WTC11 (cell line): Measurements from ENCODE around the gene CHID1. TPM values are rescaled to one million over a fixed set of nuclear protein-coding genes. Genes with fewer than 3 reads are reported as not detected.

Experiments used
- ATAC-seq: fragments of 200-7000 bp; cut with Tn5 transposase; 2 replicates; pipeline ENCODE4 v1.10.0; 2021; ENCODE audit warnings: mild to moderate bottlenecking, moderate library complexity
- CTCF ChIA-PET: fragments of 300-600 bp; sonication (Branson Sonifier 250); formaldehyde crosslinking; loops from one replicate; lab custom pipeline; 2021; ENCODE audit warnings: antibody characterized with exemption; lab: Charles Lee
- POLR2A ChIA-PET: fragments of 350-600 bp; sonication (Branson Sonifier 250); formaldehyde crosslinking; loops from one replicate; lab custom pipeline; 2021; ENCODE audit warnings: antibody characterized with exemption; lab: Charles Lee
- DNase-seq: peaks from one replicate; pipeline ENCODE4 v3.0.0; 2021; ENCODE audit warnings: low spot score
- H3K27ac Mint-ChIP-seq: 2 replicates; pipeline ENCODE4 v1.8.0; 2021; ENCODE audit warnings: mixed read lengths
- H3K27me3 Mint-ChIP-seq: 2 replicates; pipeline ENCODE4 v1.8.0; 2021; ENCODE audit warnings: low read depth, mild to moderate bottlenecking, moderate library complexity, mixed read lengths
- H3K36me3 Mint-ChIP-seq: 2 replicates; pipeline ENCODE4 v1.8.0; 2021; ENCODE audit warnings: mixed read lengths
- H3K4me1 Mint-ChIP-seq: 2 replicates; pipeline ENCODE4 v1.8.0; 2022; ENCODE audit warnings: mixed read lengths
- H3K4me3 Mint-ChIP-seq: 2 replicates; pipeline ENCODE4 v1.8.0; 2021; ENCODE audit warnings: mild to moderate bottlenecking, moderate library complexity, mixed read lengths
- H3K9me3 Mint-ChIP-seq: 2 replicates; pipeline ENCODE4 v1.8.0; 2021; ENCODE audit warnings: mixed read lengths
- EMX1 ChIP-seq: fragments of 250-450 bp; sonication (Bioruptor Pico); IDR thresholded peaks from 2 replicates; pipeline ENCODE4 v1.8.0; 2021; ENCODE audit warnings: mild to moderate bottlenecking
- GABPB1 ChIP-seq: sonication (generic); formaldehyde crosslinking; IDR thresholded peaks from 2 replicates; pipeline ENCODE4 v1.8.1; 2023; ENCODE audit warnings: mild to moderate bottlenecking, missing genetic modification reagents
- IRF2 ChIP-seq: sonication (generic); formaldehyde crosslinking; IDR thresholded peaks from 2 replicates; pipeline ENCODE4 v1.8.0; 2022; ENCODE audit warnings: low read depth, missing genetic modification reagents, borderline replicate concordance
- JAZF1 ChIP-seq: fragments of 250-450 bp; sonication (Bioruptor Pico); IDR thresholded peaks from 2 replicates; pipeline ENCODE4 v1.9.0; 2021; ENCODE audit warnings: moderate library complexity, mild to moderate bottlenecking, inconsistent platforms
- JUN ChIP-seq: sonication (generic); formaldehyde crosslinking; IDR thresholded peaks from 2 replicates; pipeline ENCODE4 v1.8.0; 2023; ENCODE audit warnings: mild to moderate bottlenecking, missing genetic modification reagents
- NR1H2 ChIP-seq: sonication (generic); formaldehyde crosslinking; IDR thresholded peaks from 2 replicates; pipeline ENCODE4 v1.9.0; 2021; ENCODE audit warnings: mild to moderate bottlenecking, moderate library complexity, missing genetic modification reagents
- OVOL2 ChIP-seq: fragments of 250-450 bp; sonication (Bioruptor Pico); IDR thresholded peaks from 2 replicates; pipeline ENCODE4 v1.9.0; 2021; ENCODE audit warnings: mild to moderate bottlenecking, borderline replicate concordance
- SMAD4 ChIP-seq: sonication (generic); formaldehyde crosslinking; IDR thresholded peaks from 2 replicates; pipeline ENCODE4 v1.8.0; 2022; ENCODE audit warnings: mild to moderate bottlenecking, missing genetic modification reagents
- TP53 ChIP-seq: sonication (generic); formaldehyde crosslinking; IDR thresholded peaks from 2 replicates; pipeline ENCODE4 v1.8.1; 2023; ENCODE audit warnings: mild to moderate bottlenecking, missing genetic modification reagents
- ZBTB21 ChIP-seq: sonication (generic); formaldehyde crosslinking; IDR thresholded peaks from 2 replicates; pipeline ENCODE4 v1.8.1; 2023; ENCODE audit warnings: mild to moderate bottlenecking, missing genetic modification reagents, borderline replicate concordance
- ZNF138 ChIP-seq: sonication (generic); formaldehyde crosslinking; conservative IDR thresholded peaks from 2 replicates; pipeline ENCODE4 v1.8.1; 2022; ENCODE audit warnings: mild to moderate bottlenecking, moderate library complexity, missing genetic modification reagents
- ZNF263 ChIP-seq: sonication (generic); formaldehyde crosslinking; IDR thresholded peaks from 2 replicates; pipeline ENCODE4 v1.8.1; 2022; ENCODE audit warnings: low read depth, mild to moderate bottlenecking, moderate library complexity, missing genetic modification reagents
- ZNF423 ChIP-seq: fragments of 250-450 bp; sonication (Bioruptor Pico); IDR thresholded peaks from 2 replicates; pipeline ENCODE4 v2.1.2; 2022; ENCODE audit warnings: mild to moderate bottlenecking, moderate library complexity
- ZNF532 ChIP-seq: fragments of 250-450 bp; sonication (Bioruptor Pico); IDR thresholded peaks from 2 replicates; pipeline ENCODE4 v1.9.0; 2021; ENCODE audit warnings: mild to moderate bottlenecking, borderline replicate concordance
- total RNA-seq: library from RNA; stranded (reverse); gene quantifications from 3 replicates; pipeline ENCODE4 v1.2.3, GENCODE V29; 2021
- TF ChIP-seq, protein P1 (sequence below): sonication (generic); formaldehyde crosslinking; IDR thresholded peaks from 2 replicates; pipeline ENCODE4 v1.8.1; 2022; ENCODE audit warnings: low read depth, mild to moderate bottlenecking, moderate library complexity, missing genetic modification reagents, borderline replicate concordance
- TF ChIP-seq, protein P2 (sequence below): sonication (generic); formaldehyde crosslinking; IDR thresholded peaks from 2 replicates; pipeline ENCODE4 v1.8.1; 2023; ENCODE audit warnings: mild to moderate bottlenecking, missing genetic modification reagents, borderline replicate concordance
- TF ChIP-seq, protein P3 (sequence below): sonication (generic); formaldehyde crosslinking; IDR thresholded peaks from 2 replicates; pipeline ENCODE4 v1.8.0; 2022; ENCODE audit warnings: mild to moderate bottlenecking, missing genetic modification reagents

The CHID1 gene
- total RNA-seq, 1 experiment from 2014 or later, result 92.8 TPM

- Mint-ChIP-seq H3K36me3 (no peaks in the 10 kb centered on the region), H3K27me3 (no peaks in the 10 kb centered on the region), H3K9me3 (no peaks in the 10 kb centered on the region), H3K4me3 (no peak overlapping the region), H3K27ac (no peak overlapping the region), H3K4me1 (peaks cover 19% of the 10 kb centered on the region)
- ChIA-PET CTCF (interaction anchor here (0.7 to 2.8 kb wide), 19 partner anchors 9 to 207 kb away, joined by 3 to 24 read pairs (median 4); partner anchors contain the start of genes CEND1, CHID1 and RPLP2), POLR2A (interaction anchor here (1.1 kb wide), 1 partner anchor 9 kb away, joined by 3 read pairs; no protein-coding TSS in a partner anchor)
- ATAC-seq (no peak), DNase-seq (no peak)
- TF ChIP-seq SMAD4 (no peak), EMX1 (no peak)
Measured at GRCh38 chr11:847876-848275, 62.7 kb downstream of the CHID1 start.

DNA sequence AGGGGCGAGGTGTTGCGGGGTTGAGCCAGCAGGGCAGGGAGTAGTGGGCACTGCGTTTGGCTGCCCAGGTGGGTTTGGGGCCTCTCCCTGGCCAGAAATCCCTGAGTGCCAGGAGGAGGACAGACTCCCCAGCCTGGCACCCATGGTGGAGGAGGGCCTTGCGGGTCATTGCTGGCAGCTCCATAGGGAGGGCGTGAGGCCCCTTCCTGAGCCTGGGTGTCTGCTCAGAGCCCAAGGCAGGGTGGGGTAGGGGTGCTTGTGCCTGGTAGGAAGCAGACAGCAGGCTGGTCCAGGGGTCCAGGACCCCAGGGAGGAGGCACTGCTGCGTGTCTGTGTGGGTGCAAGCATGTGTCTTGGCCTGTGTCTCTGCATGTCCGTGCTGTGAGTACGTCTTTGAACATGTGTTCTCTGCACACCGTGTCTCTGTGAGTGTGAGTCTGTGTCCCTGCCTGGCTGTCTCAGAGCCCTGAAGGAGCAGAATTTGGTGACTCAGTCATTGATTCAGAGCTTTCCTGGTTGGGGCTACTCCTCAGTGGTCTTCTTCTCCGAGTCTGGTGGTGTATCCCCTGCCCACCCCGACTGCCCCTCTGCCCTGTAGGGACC lies 64.0 kb downstream of the CHID1 start:
- H3K9me3 Mint-ChIP-seq, result no peaks in the 10 kb centered on the region
- peaks cover 16% of the 10 kb centered on the region for H3K4me1 Mint-ChIP-seq
- CTCF ChIA-PET, result interaction anchor here (0.7 to 2.3 kb wide), 8 partner anchors 8 to 99 kb away, joined by 3 to 22 read pairs (median 3); no protein-coding TSS in a partner anchor
- no peak for TF ChIP-seq ZNF532 (CRISPR knock-in tag)
- no peak for TF ChIP-seq IRF2 (CRISPR knock-in tag)
- TF ChIP-seq NR1H2, result no peak
- TF ChIP-seq, protein P1, sequence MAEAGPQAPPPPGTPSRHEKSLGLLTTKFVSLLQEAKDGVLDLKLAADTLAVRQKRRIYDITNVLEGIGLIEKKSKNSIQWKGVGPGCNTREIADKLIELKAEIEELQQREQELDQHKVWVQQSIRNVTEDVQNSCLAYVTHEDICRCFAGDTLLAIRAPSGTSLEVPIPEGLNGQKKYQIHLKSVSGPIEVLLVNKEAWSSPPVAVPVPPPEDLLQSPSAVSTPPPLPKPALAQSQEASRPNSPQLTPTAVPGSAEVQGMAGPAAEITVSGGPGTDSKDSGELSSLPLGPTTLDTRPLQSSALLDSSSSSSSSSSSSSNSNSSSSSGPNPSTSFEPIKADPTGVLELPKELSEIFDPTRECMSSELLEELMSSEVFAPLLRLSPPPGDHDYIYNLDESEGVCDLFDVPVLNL, result no peak
- no peak for TF ChIP-seq OVOL2 (CRISPR knock-in tag)
- TF ChIP-seq ZNF263 (CRISPR knock-in tag), result no peak
- POLR2A ChIA-PET, result no interaction called here
- no peak overlapping the region for H3K4me3 Mint-ChIP-seq
- no peak for DNase-seq
- no peaks in the 10 kb centered on the region for H3K27me3 Mint-ChIP-seq
- no peak for ATAC-seq
- H3K27ac Mint-ChIP-seq, result no peak overlapping the region; the same call in 1 of the 2 replicates
- H3K36me3 Mint-ChIP-seq, result no peaks in the 10 kb centered on the region

DNA sequence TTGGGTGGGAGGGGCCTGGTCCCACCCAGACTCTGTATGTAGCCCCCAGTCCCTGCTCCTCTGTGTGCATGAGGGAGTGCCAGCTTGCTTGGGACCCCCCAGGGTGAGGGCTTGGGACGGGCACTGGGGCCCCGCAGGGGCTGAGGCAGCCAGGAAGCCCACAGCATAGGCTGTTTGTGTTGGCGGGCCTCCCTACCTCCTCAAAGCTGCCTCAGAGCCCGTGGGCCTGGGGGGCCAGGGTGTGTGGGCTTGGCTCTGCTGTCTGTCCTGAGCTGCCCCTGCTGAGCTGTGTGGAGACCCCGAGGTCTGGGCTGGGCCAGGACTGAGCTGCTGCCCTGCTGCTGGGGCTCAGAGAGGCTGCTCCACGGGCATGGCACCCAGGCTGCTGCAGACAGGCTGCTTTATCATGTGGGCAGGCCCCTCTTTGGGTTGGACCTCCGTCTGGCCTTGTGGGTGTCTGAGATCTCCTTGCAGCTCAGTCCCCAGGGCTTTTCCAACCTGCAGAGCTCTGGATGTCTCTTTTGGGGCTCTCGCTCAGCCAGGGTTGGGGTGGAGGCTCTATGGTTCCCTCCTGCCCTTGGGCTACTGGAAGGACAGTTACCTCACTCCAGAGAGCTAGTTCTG lies 64.6 kb downstream of the CHID1 start:
- Mint-ChIP-seq H3K36me3 (peaks cover under 1% of the 10 kb centered on the region; the same call in 1 of the 2 replicates), H3K27ac (no peak overlapping the region), H3K27me3 (no peaks in the 10 kb centered on the region), H3K4me1 (peaks cover 17% of the 10 kb centered on the region), H3K9me3 (no peaks in the 10 kb centered on the region), H3K4me3 (no peak overlapping the region)
- no peak for ATAC-seq
- POLR2A ChIA-PET, result no interaction called here
- CTCF ChIA-PET, result interaction anchor here (0.7 to 1.1 kb wide), 3 partner anchors 12 to 99 kb away, joined by 3 to 4 read pairs (median 3); no protein-coding TSS in a partner anchor
- TF ChIP-seq JAZF1 (CRISPR knock-in tag) (no peak), ZNF423 (CRISPR knock-in tag) (no peak), ZBTB21 (CRISPR knock-in tag) (no peak), TP53 (CRISPR knock-in tag) (no peak), JUN (CRISPR knock-in tag) (no peak), GABPB1 (CRISPR knock-in tag) (no peak), ZNF138 (CRISPR knock-in tag) (no peak)
- TF ChIP-seq, protein P2, sequence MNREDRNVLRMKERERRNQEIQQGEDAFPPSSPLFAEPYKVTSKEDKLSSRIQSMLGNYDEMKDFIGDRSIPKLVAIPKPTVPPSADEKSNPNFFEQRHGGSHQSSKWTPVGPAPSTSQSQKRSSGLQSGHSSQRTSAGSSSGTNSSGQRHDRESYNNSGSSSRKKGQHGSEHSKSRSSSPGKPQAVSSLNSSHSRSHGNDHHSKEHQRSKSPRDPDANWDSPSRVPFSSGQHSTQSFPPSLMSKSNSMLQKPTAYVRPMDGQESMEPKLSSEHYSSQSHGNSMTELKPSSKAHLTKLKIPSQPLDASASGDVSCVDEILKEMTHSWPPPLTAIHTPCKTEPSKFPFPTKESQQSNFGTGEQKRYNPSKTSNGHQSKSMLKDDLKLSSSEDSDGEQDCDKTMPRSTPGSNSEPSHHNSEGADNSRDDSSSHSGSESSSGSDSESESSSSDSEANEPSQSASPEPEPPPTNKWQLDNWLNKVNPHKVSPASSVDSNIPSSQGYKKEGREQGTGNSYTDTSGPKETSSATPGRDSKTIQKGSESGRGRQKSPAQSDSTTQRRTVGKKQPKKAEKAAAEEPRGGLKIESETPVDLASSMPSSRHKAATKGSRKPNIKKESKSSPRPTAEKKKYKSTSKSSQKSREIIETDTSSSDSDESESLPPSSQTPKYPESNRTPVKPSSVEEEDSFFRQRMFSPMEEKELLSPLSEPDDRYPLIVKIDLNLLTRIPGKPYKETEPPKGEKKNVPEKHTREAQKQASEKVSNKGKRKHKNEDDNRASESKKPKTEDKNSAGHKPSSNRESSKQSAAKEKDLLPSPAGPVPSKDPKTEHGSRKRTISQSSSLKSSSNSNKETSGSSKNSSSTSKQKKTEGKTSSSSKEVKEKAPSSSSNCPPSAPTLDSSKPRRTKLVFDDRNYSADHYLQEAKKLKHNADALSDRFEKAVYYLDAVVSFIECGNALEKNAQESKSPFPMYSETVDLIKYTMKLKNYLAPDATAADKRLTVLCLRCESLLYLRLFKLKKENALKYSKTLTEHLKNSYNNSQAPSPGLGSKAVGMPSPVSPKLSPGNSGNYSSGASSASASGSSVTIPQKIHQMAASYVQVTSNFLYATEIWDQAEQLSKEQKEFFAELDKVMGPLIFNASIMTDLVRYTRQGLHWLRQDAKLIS (CRISPR knock-in tag), result no peak
- TF ChIP-seq, protein P3, sequence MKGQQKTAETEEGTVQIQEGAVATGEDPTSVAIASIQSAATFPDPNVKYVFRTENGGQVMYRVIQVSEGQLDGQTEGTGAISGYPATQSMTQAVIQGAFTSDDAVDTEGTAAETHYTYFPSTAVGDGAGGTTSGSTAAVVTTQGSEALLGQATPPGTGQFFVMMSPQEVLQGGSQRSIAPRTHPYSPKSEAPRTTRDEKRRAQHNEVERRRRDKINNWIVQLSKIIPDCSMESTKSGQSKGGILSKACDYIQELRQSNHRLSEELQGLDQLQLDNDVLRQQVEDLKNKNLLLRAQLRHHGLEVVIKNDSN (CRISPR knock-in tag), result no peak
- no peak for DNase-seq
